HepG2 (cell line): ENCODE measurements around the gene RHBDL1. TPM values are rescaled to one million over a fixed set of nuclear protein-coding genes. Genes with fewer than 3 reads are reported as not detected.
A peak's percentile ranks its signal among the peaks of the same experiment; 100 is the strongest.

Experiments used
- AHDC1 ChIP-seq: sonication (generic); formaldehyde crosslinking; IDR thresholded peaks from 2 replicates; pipeline ENCODE4 v1.5.1; 2020; ENCODE audit warnings: mild to moderate bottlenecking, missing genetic modification reagents, borderline replicate concordance
- ATF2 ChIP-seq: sonication (generic); formaldehyde crosslinking; IDR thresholded peaks from 2 replicates; pipeline ENCODE4 v1.4.0; 2020; ENCODE audit warnings: missing genetic modification reagents
- GLI4 ChIP-seq: sonication (generic); formaldehyde crosslinking; IDR thresholded peaks from 2 replicates; pipeline ENCODE4 v1.5.1; 2020; ENCODE audit warnings: missing genetic modification reagents, mild to moderate bottlenecking, moderate library complexity, borderline replicate concordance
- MXI1 ChIP-seq: IDR thresholded peaks from 3 replicates; pipeline ENCODE4 v1.6.1; 2012; ENCODE audit warnings: low read depth, low read length, inconsistent platforms, borderline replicate concordance
- NR0B2 ChIP-seq: sonication (generic); formaldehyde crosslinking; IDR thresholded peaks from 2 replicates; pipeline ENCODE4 v1.4.0; 2020; ENCODE audit warnings: mild to moderate bottlenecking, missing genetic modification reagents
- POLR2A ChIP-seq, 2 experiments: IDR thresholded peaks; 2 replicates each; pipeline ENCODE4 v1.6.1; 2011; ENCODE audit warnings: low read depth in 2 of 2, low read length in 2 of 2, mild to moderate bottlenecking in 1 of 2, moderate library complexity in 1 of 2; ENCODE audit not compliant: insufficient read depth in 1 of 2
- SALL1 ChIP-seq: sonication (generic); formaldehyde crosslinking; IDR thresholded peaks from 2 replicates; pipeline ENCODE4 v1.8.0; 2022; ENCODE audit warnings: mild to moderate bottlenecking, missing genetic modification reagents
- SNAPC5 ChIP-seq: sonication (generic); formaldehyde crosslinking; IDR thresholded peaks from 2 replicates; pipeline ENCODE4 v1.8.1; 2023; ENCODE audit warnings: mild to moderate bottlenecking, missing genetic modification reagents, borderline replicate concordance
- ZMYM4 ChIP-seq: sonication (generic); formaldehyde crosslinking; IDR thresholded peaks from 2 replicates; pipeline ENCODE4 v1.8.1; 2023; ENCODE audit warnings: mild to moderate bottlenecking, missing genetic modification reagents
- ZNF101 ChIP-seq: sonication (generic); formaldehyde crosslinking; IDR thresholded peaks from 2 replicates; pipeline ENCODE4 v1.4.0; 2020; ENCODE audit warnings: mild to moderate bottlenecking, low read depth, missing genetic modification reagents, borderline replicate concordance
- ZNF557 ChIP-seq: sonication (generic); formaldehyde crosslinking; IDR thresholded peaks from 2 replicates; pipeline ENCODE4 v1.4.0; 2020; ENCODE audit warnings: missing genetic modification reagents
- ZNF563 ChIP-seq: sonication (generic); formaldehyde crosslinking; IDR thresholded peaks from 2 replicates; pipeline ENCODE4 v1.8.0; 2022; ENCODE audit warnings: mild to moderate bottlenecking, moderate library complexity, missing genetic modification reagents
- ZNF609 ChIP-seq: sonication (generic); formaldehyde crosslinking; IDR thresholded peaks from 2 replicates; pipeline ENCODE4 v1.4.0; 2020; ENCODE audit warnings: mild to moderate bottlenecking, missing genetic modification reagents, borderline replicate concordance
- ZNF776 ChIP-seq: sonication (generic); formaldehyde crosslinking; IDR thresholded peaks from 2 replicates; pipeline ENCODE4 v1.4.0; 2020; ENCODE audit warnings: mild to moderate bottlenecking, missing genetic modification reagents
- polyA plus RNA-seq, 8 experiments: library from polyadenylated mRNA; depleted of rRNA in 3 of 8; stranded (reverse) in 7 of 8; unstranded in 1 of 8; fragments of >200 nt; fragmentation: Illumina TruSeq in 4 of 8; extraction: Trizol in 4 of 8; gene quantifications; 2 replicates each; pipeline versions ENCODE4 v1.2.1 to v1.2.3, GENCODE V29; 2011 to 2016; ENCODE audit warnings: low read depth in 4 of 8, missing spikeins in 1 of 8, mixed read lengths in 1 of 8; ENCODE audit not compliant: insufficient read depth in 1 of 8
- total RNA-seq, 5 experiments: library from RNA; depleted of rRNA; stranded (reverse); fragments of >200 nt; fragmentation: Illumina TruSeq; extraction: Trizol; gene quantifications; 2 replicates each; pipeline ENCODE4 v1.2.3, GENCODE V29; 2016; ENCODE audit warnings: low read depth in 1 of 5

Gene RHBDL1
- total and polyA plus RNA-seq, 2 of the 13 experiments (the other 11 are each of a cell fraction or from before 2014, with no cell fraction given), result 1.8 to 3.8 TPM

- TF ChIP-seq ATF2 (CRISPR knock-in tag) (0 out of 2 replicates have a peak, but pooled peaks have one; percentile 24), ZNF101 (CRISPR knock-in tag) (no peak), ZNF563 (CRISPR knock-in tag) (peak; percentile 70; the same call in 1 of the 2 replicates), MXI1 (peak; percentile 67; the same call in 2 of the 3 replicates), GLI4 (CRISPR knock-in tag) (0 out of 2 replicates have a peak, but pooled peaks have one; percentile 13), NR0B2 (no peak; the same call in 1 of the 2 replicates), POLR2A (IDR thresholded peaks at IDR 0.05; ENCODE audit: insufficient read depth in 1 of 2, low read depth in 2 of 2, low read length in 2 of 2) (peak; percentile 2 to 54; a peak in 3 of 4 replicates), ZMYM4 (no peak; the same call in 1 of the 2 replicates), ZNF557 (CRISPR knock-in tag) (no peak), AHDC1 (CRISPR knock-in tag) (no peak), SALL1 (peak; percentile 55), ZNF776 (CRISPR knock-in tag) (0 out of 2 replicates have a peak, but pooled peaks have one; percentile 36), ZNF609 (CRISPR knock-in tag) (peak; percentile 23; the same call in 1 of the 2 replicates), SNAPC5 (CRISPR knock-in tag) (no peak)
Measured at GRCh38 chr16:642189-643049, 33.1 kb upstream of the RHBDL1 start (continued).
